H9 (cell line): ENCODE results near the gene UNC5B. TPM values are rescaled to one million over a fixed set of nuclear protein-coding genes. Genes with fewer than 3 reads are reported as not detected.
A peak's percentile ranks its signal among the peaks of the same experiment; 100 is the strongest.

ENCODE experiments used
- DNase-seq: peaks from one replicate; pipeline ENCODE4 v3.0.0-alpha.2; 2017
- H2AFZ ChIP-seq: one replicate; pipeline ENCODE4 v1.6.1; 2013; ENCODE audit warnings: mild to moderate bottlenecking, low read length, control low read depth, moderate library complexity
- H2AK5ac ChIP-seq: 2 replicates; pipeline ENCODE4 v1.6.1; 2013; ENCODE audit warnings: low read length, control low read depth, mixed read lengths; ENCODE audit not compliant: insufficient read length
- H2BK120ac ChIP-seq: one replicate; pipeline ENCODE4 v1.6.1; 2013; ENCODE audit warnings: low read depth, mild to moderate bottlenecking, low read length, control low read depth, inconsistent platforms; ENCODE audit not compliant: poor library complexity, severe bottlenecking
- H2BK12ac ChIP-seq: 2 replicates; pipeline ENCODE4 v1.6.1; 2013; ENCODE audit warnings: low read length, control low read depth, mixed read lengths, low read depth; ENCODE audit not compliant: insufficient read length
- H2BK15ac ChIP-seq: 2 replicates; pipeline ENCODE4 v1.6.1; 2013; ENCODE audit warnings: low read depth, low read length, control low read depth
- H2BK20ac ChIP-seq: one replicate; pipeline ENCODE4 v1.6.1; 2013; ENCODE audit warnings: low read depth, mild to moderate bottlenecking, low read length, control low read depth, inconsistent platforms; ENCODE audit not compliant: poor library complexity, severe bottlenecking
- H2BK5ac ChIP-seq: 2 replicates; pipeline ENCODE4 v1.6.1; 2013; ENCODE audit warnings: low read length, control low read depth, mixed read lengths; ENCODE audit not compliant: insufficient read length
- H3K14ac ChIP-seq: 2 replicates; pipeline ENCODE4 v1.6.1; 2013; ENCODE audit warnings: low read length, control low read depth; ENCODE audit not compliant: insufficient read depth
- H3K18ac ChIP-seq: 2 replicates; pipeline ENCODE4 v1.6.1; 2013; ENCODE audit warnings: low read depth, mild to moderate bottlenecking, mixed read lengths, low read length, control low read depth; ENCODE audit not compliant: insufficient read length
- H3K23ac ChIP-seq: 2 replicates; pipeline ENCODE4 v1.6.1; 2013; ENCODE audit warnings: low read length, control low read depth, mixed read lengths, low read depth; ENCODE audit not compliant: insufficient read length
- H3K23me2 ChIP-seq: 2 replicates; pipeline ENCODE4 v1.6.1; 2013; ENCODE audit warnings: low read depth, mild to moderate bottlenecking, mixed read lengths, low read length, control low read depth; ENCODE audit not compliant: insufficient read length, poor library complexity, severe bottlenecking
- H3K27ac ChIP-seq: 2 replicates; pipeline ENCODE4 v1.5.1; 2013; ENCODE audit warnings: low read length, control low read depth, mixed read lengths, low read depth; ENCODE audit not compliant: insufficient read length
- H3K27me3 ChIP-seq: 2 replicates; pipeline ENCODE4 v1.6.1; 2013; ENCODE audit warnings: low read length, control low read depth, inconsistent platforms; ENCODE audit not compliant: insufficient read depth
- H3K4ac ChIP-seq: 2 replicates; pipeline ENCODE4 v1.6.1; 2013; ENCODE audit warnings: low read depth, mild to moderate bottlenecking, control low read depth, inconsistent platforms, low read length, moderate library complexity
- H3K4me1 ChIP-seq: 2 replicates; pipeline ENCODE4 v1.6.1; 2013; ENCODE audit warnings: low read length, control low read depth, inconsistent platforms; ENCODE audit not compliant: insufficient read depth
- H3K4me2 ChIP-seq: 2 replicates; pipeline ENCODE4 v1.6.1; 2013; ENCODE audit warnings: low read length, control low read depth, mixed read lengths; ENCODE audit not compliant: insufficient read length, insufficient read depth
- H3K56ac ChIP-seq: 2 replicates; pipeline ENCODE4 v1.6.1; 2013; ENCODE audit warnings: low read depth, mild to moderate bottlenecking, mixed read lengths, low read length, control low read depth; ENCODE audit not compliant: insufficient read length
- H3K79me1 ChIP-seq: 2 replicates; pipeline ENCODE4 v1.6.1; 2013; ENCODE audit warnings: low read depth, mild to moderate bottlenecking, moderate library complexity, low read length, control low read depth, inconsistent platforms; ENCODE audit not compliant: insufficient read depth, poor library complexity, severe bottlenecking
- H3K79me2 ChIP-seq: 2 replicates; pipeline ENCODE4 v1.6.1; 2013; ENCODE audit warnings: low read length, control low read depth, inconsistent platforms; ENCODE audit not compliant: insufficient read depth
- H3K9ac ChIP-seq: 2 replicates; pipeline ENCODE4 v1.6.1; 2013; ENCODE audit warnings: low read length, control low read depth, mixed read lengths; ENCODE audit not compliant: insufficient read length; ENCODE audit errors: extremely low read depth
- H3K9me3 ChIP-seq: one replicate; pipeline ENCODE4 v1.6.1; 2013; ENCODE audit warnings: low read depth, low read length, inconsistent platforms; ENCODE audit not compliant: control insufficient read depth
- H3T11ph ChIP-seq: one replicate; pipeline ENCODE4 v1.6.1; 2013; ENCODE audit warnings: mild to moderate bottlenecking, low read length, control low read depth, inconsistent platforms
- H4K20me1 ChIP-seq: one replicate; pipeline ENCODE4 v1.6.1; 2013; ENCODE audit not compliant: control insufficient read depth, insufficient read length, insufficient read depth
- H4K5ac ChIP-seq: 2 replicates; pipeline ENCODE4 v1.6.1; 2013; ENCODE audit warnings: low read depth, mild to moderate bottlenecking, mixed read lengths, low read length, control low read depth; ENCODE audit not compliant: insufficient read length
- H4K8ac ChIP-seq: replicated peaks from 2 replicates; pipeline ENCODE4 v1.6.1; 2013; ENCODE audit warnings: low read length, control low read depth, mixed read lengths, low read depth; ENCODE audit not compliant: insufficient read length
- H4K91ac ChIP-seq: 2 replicates; pipeline ENCODE4 v1.6.1; 2013; ENCODE audit warnings: low read depth, mild to moderate bottlenecking, moderate library complexity, mixed read lengths, low read length, control low read depth; ENCODE audit not compliant: insufficient read length
- H3K27ac Mint-ChIP-seq, 3 experiments: 2 replicates in 2 of 3; 3 replicates in 1 of 3; pipeline ENCODE4 v1.8.0; 2020 to 2021; ENCODE audit warnings: mixed read lengths in 3 of 3, mild to moderate bottlenecking in 1 of 3, moderate library complexity in 1 of 3
- H3K27me3 Mint-ChIP-seq: 2 replicates; pipeline ENCODE4 v1.8.0; 2021; ENCODE audit warnings: low read depth, mild to moderate bottlenecking, moderate library complexity, mixed read lengths
- H3K36me3 Mint-ChIP-seq, 3 experiments: 2 replicates in 2 of 3; 3 replicates in 1 of 3; pipeline ENCODE4 v1.8.0; 2020 to 2021; ENCODE audit warnings: low read depth in 3 of 3, mixed read lengths in 3 of 3; ENCODE audit not compliant: insufficient read depth in 1 of 3
- H3K4me1 Mint-ChIP-seq, 2 experiments: 2 replicates each; pipeline ENCODE4 v1.8.0; 2020; ENCODE audit warnings: mixed read lengths in 2 of 2
- H3K4me3 Mint-ChIP-seq, 2 experiments: 2 replicates in 1 of 2; 3 replicates in 1 of 2; pipeline ENCODE4 v1.8.0; 2020 to 2021; ENCODE audit warnings: mild to moderate bottlenecking in 2 of 2, mixed read lengths in 2 of 2, moderate library complexity in 1 of 2
- H3K9me3 Mint-ChIP-seq, 2 experiments: 2 replicates in 1 of 2; 3 replicates in 1 of 2; pipeline ENCODE4 v1.8.0; 2020; ENCODE audit warnings: mild to moderate bottlenecking in 2 of 2, mixed read lengths in 2 of 2, moderate library complexity in 1 of 2
- CTCF ChIP-seq: fragments of 200-600 bp; sonication (generic); conservative IDR thresholded peaks from 3 replicates; pipeline ENCODE4 v1.8.0; 2021; ENCODE audit warnings: antibody characterized with exemption, mild to moderate bottlenecking
- WGBS: extraction: QIAGEN DNeasy Blood & Tissue Kit; methylation state at CpG from one replicate; pipeline ENCODE4 v1.1.7; 2013; ENCODE audit warnings: missing lambda C conversion rate, low lambda C conversion rate, mixed read lengths; ENCODE audit not compliant: insufficient read length; ENCODE audit errors: extremely low coverage; 5-methylcytosine and 5-hydroxymethylcytosine counted together
- total RNA-seq: library from RNA; stranded (reverse); gene quantifications from 2 replicates; pipeline ENCODE4 v1.2.1, GENCODE V29; 2021

Gene UNC5B
- total RNA-seq, 1 experiment from 2014 or later, result 28.4 TPM

- Mint-ChIP-seq H3K9me3 (no peaks in the 10 kb centered on the region), H3K36me3 (peaks cover 0 to 8% (median 3%) of the 10 kb centered on the region in 3 experiments; a peak in 3 of 7 replicates), H3K4me3 (no peak overlapping the region), H3K27me3 (peaks cover 10% of the 10 kb centered on the region), H3K4me1 (peaks cover 48 to 68% of the 10 kb centered on the region in 2 experiments), H3K27ac (no peak overlapping the region)
- Histone ChIP-seq H2AFZ (no peak overlapping the region), H2BK15ac (no peak overlapping the region), H2BK120ac (no peak overlapping the region), H4K5ac (no peak overlapping the region), H3K27me3 (no peaks in the 10 kb centered on the region), H2BK12ac (no peak overlapping the region), H3K9me3 (no peaks in the 10 kb centered on the region), H2BK5ac (no peak overlapping the region), H3K79me2 (no peaks in the 10 kb centered on the region; the same call in 1 of the 2 replicates), H2BK20ac (no peak overlapping the region), H3K79me1 (no peaks in the 10 kb centered on the region), H3K56ac (no peak overlapping the region), H4K20me1 (peaks cover 3% of the 10 kb centered on the region), H3T11ph (no peak overlapping the region), H3K27ac (no peak overlapping the region), H2AK5ac (no peak overlapping the region), H4K91ac (no peak overlapping the region), H3K4me1 (peaks cover 13% of the 10 kb centered on the region; the same call in 1 of the 2 replicates), H3K23me2 (peaks cover 3% of the 10 kb centered on the region), H3K14ac (peak overlapping the region; percentile 18; the same call in 1 of the 2 replicates), H3K4me2 (no peak overlapping the region), H3K18ac (no peak overlapping the region), H4K8ac (no peak overlapping the region), H3K23ac (no peak overlapping the region), H3K9ac (no peak overlapping the region), H3K4ac (no peak overlapping the region)
- no peak for DNase-seq
- no peak for TF ChIP-seq CTCF
- WGBS, result no CpG with 5 or more reads among the region's 12 CpGs
These were observed 8.5 kb downstream of the UNC5B start for GRCh38 chr10:71220689-71221540.
